ENCODE measurements around the gene RBPJ.

RBPJ gene

DNA sequence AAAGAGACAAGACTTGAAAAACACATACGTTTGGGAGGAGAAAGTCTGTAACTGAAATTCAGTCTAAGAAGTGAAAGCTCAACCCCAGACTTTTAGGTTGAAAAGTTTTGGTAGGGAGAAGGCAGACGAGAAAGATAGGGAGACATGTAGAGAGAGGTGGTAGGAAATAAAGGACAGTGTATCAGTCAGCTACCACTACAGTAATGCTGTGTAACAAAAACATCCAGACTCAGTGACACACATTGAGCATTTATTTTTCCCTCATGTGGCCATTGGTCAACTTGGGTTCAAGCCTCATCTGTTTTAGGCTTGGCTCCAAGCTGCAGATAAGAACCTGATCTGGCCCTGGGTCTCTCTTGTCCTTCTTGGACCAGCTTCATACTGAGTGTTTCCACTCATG is 142.6 kb downstream of the RBPJ start:
- DNase-seq = no peak

DNA sequence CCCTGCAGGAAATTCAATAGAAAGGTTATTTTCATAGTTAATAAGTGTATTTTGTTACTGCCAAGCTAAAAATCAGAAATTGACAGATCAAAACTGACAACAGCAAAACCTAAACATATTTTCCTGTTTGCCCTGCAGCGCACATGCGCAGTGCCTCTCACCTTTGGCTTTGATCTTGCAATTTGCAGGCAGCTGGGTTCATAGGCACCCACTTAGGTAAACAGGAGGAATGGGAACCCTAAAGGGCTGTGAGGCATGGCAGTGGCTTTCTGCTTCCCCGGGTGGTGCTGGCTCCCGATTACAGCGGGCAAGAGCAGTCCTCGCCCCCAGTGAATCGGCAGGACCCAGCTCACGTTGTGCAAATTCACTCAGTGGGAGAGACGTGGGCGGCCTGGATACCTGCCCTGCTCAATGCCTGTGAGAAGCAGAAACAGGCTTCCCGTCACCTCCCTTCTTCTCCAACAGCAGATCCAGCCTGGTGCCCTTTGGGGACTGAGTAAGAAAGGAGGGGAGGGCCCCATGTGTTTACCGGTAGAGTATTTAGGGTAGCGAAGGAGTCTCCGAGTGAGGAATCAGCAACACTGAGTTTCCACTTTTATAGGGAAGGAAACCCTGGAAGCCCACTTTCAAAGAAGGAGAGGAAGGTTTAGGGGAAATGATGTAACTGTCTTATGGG is 143.7 kb downstream of the RBPJ start:
- DNase-seq = no peak

DNA sequence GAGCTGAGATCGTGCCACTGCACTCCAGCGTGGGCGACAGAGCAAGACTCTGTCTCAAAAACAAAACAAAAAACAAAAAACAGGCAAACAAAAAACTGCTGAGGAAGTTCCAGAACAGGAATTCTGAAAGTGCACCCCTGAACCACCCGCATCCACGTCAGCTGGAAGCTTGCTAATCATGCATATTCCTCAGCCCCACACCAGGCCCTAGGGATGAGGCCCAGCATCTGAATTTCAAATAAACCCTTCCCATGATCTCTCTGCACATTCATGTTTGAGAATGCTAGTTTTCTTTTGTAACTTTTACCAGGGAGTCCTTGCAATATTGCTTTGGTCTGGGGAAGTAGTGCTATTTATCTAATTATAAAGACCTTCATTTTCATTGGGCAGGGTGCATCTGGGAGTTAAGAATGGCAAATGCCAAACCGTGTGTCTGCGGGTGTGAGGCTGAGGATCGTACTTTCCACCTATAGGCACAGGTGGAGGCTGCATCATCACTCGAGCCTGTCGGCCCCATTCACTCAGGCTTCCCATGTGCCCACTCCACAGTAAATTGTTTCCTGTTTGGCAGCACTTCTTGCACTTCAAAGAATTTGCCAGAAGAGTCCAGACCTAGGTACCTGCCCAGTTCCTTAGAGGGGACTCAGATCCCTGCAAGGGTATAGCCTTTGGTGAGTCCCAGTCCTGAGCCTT is 145.9 kb downstream of the RBPJ start:
- DNase-seq = no peak

DNA sequence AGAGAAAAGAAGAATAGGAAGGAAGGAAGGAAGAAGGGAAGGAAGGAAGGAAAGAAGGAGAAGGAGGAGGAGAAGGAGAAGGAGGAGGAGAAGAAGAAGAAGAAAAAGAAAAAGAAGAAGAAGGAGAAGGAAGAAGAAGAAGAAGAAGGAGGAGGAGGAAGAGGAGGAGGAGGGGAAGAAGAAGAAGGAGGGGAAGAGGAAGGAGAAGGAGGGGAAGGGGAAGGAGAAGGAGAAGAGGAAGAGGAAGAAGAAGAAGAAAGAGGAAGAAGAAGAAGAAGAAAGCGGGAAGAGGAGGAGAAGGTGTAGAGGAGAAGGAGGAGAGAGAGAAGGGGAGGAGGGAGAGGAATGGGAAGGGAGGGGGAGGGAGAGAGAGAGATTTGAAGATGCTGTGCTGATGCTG is 146.9 kb downstream of the RBPJ start:
- DNase-seq = no peak

DNA sequence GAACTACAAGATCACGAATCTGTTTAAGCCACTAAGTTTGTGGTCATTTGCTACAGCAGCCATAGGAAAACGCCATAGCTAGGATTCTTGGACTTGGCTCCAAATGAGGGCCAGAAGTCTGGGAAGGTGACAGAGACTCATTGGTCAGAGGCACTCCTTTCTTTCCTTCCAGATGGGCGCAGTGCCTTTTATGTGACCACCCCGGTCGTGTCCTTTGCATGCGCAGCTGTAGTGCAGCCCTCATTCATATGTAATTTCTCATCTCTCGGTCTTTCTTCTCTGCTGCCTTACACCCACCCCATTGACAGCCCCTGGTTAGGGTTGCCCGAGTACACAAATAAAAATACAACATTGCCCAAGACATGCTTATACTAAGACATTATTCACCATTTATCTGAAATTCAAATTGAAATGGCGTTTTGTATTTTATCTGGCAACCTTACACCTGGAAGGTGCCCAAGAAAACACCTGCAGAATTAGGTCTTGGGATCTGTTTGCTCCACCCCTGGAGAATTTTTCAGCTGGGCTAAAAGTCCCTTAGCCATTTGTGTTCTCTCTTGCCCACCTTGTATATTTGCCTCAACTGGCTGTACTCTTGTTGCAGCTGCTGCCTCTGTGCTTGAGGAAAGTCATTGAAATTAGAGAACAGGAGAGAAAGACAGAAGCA is 147.6 kb downstream of the RBPJ start:
- no peak for DNase-seq

DNA sequence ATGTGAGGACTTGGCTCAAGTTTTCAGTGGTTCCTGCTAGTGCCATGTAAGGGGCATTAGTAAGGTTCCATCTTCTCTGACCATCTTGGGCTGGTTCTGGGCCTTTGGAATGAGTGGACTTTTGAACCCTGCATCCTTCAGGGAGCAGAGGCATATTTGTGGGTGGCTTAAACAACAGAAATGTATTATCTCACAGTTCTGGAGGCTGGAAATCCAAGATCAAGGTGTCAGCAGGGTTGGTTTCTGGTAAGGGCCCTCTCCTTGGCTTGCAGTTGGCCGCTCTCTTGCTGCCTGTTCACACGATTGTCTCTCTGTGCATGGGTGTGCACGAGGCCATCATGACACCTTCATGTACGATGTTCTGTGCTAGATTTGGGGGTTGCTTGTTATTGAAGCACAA is 148.2 kb downstream of the RBPJ start:
- DNase-seq = no peak

DNA sequence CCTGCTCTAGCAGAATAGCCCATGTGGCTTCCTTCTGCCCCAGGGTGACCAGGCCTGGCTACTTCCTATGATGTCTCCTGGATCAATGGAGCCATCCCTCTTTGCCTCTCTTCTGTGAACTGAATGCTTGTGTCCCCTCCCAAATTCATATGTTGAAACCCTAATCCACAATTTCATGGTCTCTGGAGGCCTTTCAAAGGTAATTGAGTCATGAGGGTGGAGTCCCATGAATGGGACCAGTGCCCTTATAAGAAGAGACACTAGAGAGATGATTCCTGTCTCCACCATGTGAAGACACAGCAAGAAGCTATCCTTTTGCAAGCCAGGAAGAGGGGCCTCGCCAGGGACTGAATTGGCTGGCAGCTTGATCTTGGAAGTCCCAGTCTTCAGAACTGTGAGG is 151.1 kb downstream of the RBPJ start:
- no peak for DNase-seq

DNA sequence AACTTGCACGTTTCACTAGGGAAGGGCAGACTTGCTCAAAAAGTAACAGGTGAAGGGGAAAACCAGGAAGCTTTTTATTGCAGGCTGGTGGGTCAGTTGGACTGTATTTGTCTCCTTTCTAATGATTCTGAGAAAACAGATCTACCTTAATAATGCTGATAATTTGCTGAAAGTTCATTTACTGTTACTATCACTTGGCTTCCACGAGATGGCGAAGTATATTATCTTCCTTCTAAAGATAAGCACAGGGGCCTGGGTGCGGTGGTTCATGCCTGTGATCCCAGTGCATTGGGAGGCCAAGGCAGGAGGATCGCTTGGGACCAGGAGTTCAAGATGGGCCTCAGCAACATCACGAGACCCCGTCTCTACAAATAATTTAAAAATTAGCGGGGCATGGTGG is 153.1 kb downstream of the RBPJ start:
- DNase-seq = no peak

DNA sequence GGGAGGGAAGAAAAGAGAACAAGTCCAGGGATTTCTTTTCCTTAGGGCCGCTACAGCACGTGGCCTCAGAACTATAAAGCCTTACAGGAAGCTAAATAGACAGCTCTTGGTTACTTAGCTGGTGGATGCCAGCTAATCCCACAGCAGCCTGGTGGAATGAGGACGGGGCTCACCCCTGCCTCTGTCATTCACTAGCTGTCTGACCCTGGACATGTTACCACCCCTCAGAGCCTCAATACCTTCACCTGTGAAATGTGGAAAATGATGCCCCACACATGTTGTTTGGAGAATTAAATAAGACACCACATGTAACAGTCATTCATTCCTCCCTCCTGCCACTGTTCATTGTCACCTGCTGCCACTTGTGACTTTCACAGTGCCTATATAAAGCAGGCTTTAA is 153.7 kb downstream of the RBPJ start:
- no peak for DNase-seq

DNA sequence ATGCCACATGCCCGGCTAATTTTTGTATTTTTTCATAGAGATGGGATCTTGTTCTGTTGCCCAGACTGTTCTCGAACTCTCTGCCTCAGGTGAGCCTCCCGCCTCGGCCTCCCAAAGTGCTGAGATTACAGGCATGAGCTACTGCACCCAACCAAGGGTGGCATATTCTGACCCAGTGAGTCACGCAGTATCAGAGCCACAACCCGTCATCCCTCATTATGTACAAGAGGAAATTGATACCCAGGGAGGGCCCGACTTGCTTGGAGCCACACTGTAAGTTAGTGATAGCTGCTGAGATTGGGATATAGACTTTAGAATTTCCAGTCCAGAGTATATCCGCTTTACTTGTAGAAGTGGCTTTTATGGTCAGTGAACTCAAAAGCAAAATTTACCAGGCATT is 154.9 kb downstream of the RBPJ start:
- DNase-seq = no peak

DNA sequence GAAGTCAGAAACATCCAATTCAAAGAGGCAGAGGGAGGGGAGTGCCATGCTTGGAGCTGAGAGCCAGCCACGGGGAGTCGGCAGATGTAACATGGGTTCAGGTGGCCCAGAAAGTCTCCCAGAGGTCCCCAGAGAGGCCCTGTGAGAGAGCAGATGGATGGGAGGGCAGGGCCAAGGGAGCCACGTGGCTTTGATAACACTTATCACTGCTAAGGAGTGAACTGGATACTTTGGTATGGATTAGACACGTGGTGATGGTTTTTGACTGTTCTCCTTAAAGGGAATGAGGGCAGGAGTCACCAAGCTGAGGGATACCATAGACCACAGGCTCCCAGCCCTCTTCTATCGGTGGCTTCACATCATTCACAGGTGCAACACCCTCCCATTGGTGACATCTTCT is 155.7 kb downstream of the RBPJ start:
- no peak for DNase-seq

DNA sequence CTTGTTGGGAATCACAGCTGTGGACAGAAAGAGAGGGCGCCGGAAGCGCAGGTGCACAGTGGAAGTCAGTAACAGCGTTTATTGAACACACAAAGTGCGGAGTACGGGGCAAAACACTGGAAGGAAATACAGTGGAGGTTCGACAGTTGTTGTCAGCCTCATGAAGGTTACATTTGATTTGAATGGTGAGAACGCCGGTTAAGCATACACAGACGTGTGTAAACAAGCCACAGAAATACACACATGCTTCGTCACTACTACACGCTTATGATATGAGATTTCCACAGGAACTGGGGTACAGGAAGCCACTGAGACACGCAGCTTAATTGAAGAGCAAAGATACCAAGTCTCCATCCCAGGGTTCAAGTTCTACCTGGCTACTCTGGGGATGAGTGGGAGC is 157.5 kb downstream of the RBPJ start:
- DNase-seq = no peak

DNA sequence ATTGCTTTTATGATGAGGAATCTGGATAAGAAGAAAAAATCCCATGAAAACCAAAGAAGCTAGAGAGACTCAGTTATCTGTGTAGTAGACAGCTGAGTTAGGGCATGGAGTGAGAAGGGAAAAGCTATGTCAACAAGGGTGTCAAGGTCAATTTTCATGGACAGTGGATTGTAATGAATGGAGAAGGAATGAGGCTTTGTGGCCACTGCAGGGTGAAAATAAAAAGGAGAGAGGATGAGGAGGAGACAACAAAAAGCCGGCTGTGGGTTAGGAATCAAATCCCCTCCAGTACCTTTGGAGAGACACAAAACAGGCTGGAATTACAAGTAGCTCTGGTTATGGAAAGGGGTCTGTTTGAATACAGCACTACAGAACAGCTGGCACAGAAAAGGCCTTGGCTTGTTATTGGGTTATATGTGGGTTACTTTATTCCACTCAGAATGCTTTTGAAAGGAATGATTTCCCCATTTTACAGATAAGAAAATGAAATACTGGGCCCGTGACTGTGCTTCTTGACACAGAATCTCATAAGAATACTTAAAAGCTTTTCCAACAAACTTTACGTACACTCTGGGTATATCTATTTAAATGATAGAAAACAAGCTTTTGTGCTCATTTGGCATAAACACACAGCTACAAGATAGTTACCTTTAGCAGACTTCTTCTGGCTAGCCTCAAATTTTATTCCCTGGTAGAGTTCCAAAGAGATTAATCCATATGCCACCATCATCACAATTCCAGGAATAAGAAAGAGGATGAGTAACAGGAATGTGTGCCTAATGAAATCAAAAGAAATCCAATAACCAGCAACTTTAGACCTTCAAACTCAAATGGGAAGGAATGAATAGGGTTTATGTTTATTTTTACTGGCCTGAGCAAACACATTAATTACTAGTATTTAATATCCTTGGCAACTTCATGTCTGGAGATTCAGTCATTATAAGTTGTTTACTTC is 162.0 kb downstream of the RBPJ start:
- no peak for DNase-seq

DNA sequence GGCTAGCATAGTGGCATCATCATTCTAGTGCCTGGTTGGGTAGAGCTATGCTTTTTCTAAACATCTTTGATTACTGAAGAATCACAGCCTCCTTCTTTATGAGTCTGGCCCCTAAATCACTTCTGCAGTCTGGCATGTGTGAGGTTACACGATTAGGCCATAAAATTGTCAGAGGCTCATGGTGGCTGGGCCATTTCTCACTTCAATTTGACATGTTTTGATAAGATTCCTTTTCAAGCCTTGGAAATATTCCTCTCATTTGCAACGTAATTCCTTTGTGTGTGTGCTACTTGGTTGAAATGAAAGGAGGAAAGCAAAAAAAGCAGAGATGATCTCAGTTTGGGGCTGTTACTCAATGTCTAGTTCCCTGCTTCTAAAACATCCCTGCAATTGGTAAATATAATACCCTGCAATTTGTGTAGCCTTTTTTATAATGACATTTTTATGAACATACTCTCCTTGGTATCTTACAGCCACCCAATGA is 163.3 kb downstream of the RBPJ start:
- no peak for DNase-seq

DNA sequence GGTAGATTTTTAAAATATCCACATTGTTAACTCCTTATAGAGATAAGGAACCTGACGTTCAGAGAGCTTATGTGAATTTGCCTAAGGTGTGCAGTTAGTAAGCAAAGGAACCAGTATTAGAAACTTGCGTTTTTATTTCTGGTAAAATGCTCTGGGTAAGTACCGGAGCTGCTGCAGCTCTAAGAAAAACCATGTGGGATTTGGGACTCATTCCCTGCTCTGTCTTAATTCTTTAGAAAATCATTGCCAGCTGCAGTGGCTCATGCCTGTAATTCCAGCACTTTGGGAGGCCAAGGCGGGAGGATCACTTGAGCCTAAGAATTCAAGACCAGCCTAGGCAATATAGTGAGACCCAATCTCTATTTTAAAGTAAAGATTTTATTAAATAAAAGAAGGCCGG is 163.7 kb downstream of the RBPJ start:
- DNase-seq = no peak
